ENCODE data around the gene ACCSL.

ACCSL gene

GRCh38 chr11:44080951-44081350 lies 33.2 kb downstream of the ACCSL start:
- H3K4me1 ChIP-seq (ENCODE audit: control insufficient read depth, insufficient read depth, low read length): no peaks in the 10 kb centered on the region
- H3K36me3 ChIP-seq (ENCODE audit: control insufficient read depth, insufficient read depth, low read length): no peaks in the 10 kb centered on the region
- no peaks in the 10 kb centered on the region for H3K9me3 ChIP-seq (ENCODE audit: control insufficient read depth, insufficient read depth, low read length)
- no peak overlapping the region for H3K4me3 ChIP-seq (ENCODE audit: low read depth, low read length)
- no peak overlapping the region for H3K27ac ChIP-seq (ENCODE audit: low read depth, low read length)
- H3K27me3 ChIP-seq (ENCODE audit: control insufficient read depth, insufficient read depth, low read length): no peaks in the 10 kb centered on the region
- H3K9ac ChIP-seq (ENCODE audit: low read depth, low read length): no peak overlapping the region

- Histone ChIP-seq H3K27me3 (ENCODE audit: control insufficient read depth, insufficient read depth, low read length) (no peaks in the 10 kb centered on the region), H3K27ac (ENCODE audit: low read depth, low read length) (no peak overlapping the region), H3K36me3 (ENCODE audit: control insufficient read depth, insufficient read depth, low read length) (no peaks in the 10 kb centered on the region), H3K4me3 (ENCODE audit: low read depth, low read length) (no peak overlapping the region), H3K9ac (ENCODE audit: low read depth, low read length) (no peak overlapping the region), H3K4me1 (ENCODE audit: control insufficient read depth, insufficient read depth, low read length) (no peaks in the 10 kb centered on the region), H3K9me3 (ENCODE audit: control insufficient read depth, insufficient read depth, low read length) (no peaks in the 10 kb centered on the region)
These were observed 34.9 kb downstream of the ACCSL start for GRCh38 chr11:44082645-44083044.

GRCh38 chr11:44083433-44083832 lies 35.7 kb downstream of the ACCSL start:
- H3K27ac ChIP-seq (ENCODE audit: low read depth, low read length): no peak overlapping the region
- no peak overlapping the region for H3K4me3 ChIP-seq (ENCODE audit: low read depth, low read length)
- H3K4me1 ChIP-seq (ENCODE audit: control insufficient read depth, insufficient read depth, low read length): no peaks in the 10 kb centered on the region
- no peaks in the 10 kb centered on the region for H3K9me3 ChIP-seq (ENCODE audit: control insufficient read depth, insufficient read depth, low read length)
- no peaks in the 10 kb centered on the region for H3K27me3 ChIP-seq (ENCODE audit: control insufficient read depth, insufficient read depth, low read length)
- H3K36me3 ChIP-seq (ENCODE audit: control insufficient read depth, insufficient read depth, low read length): no peaks in the 10 kb centered on the region
- no peak overlapping the region for H3K9ac ChIP-seq (ENCODE audit: low read depth, low read length)

- Histone ChIP-seq H3K36me3 (ENCODE audit: control insufficient read depth, insufficient read depth, low read length) (no peaks in the 10 kb centered on the region), H3K27me3 (ENCODE audit: control insufficient read depth, insufficient read depth, low read length) (no peaks in the 10 kb centered on the region), H3K4me1 (ENCODE audit: control insufficient read depth, insufficient read depth, low read length) (no peaks in the 10 kb centered on the region), H3K27ac (ENCODE audit: low read depth, low read length) (no peak overlapping the region), H3K9ac (ENCODE audit: low read depth, low read length) (no peak overlapping the region), H3K9me3 (ENCODE audit: control insufficient read depth, insufficient read depth, low read length) (no peaks in the 10 kb centered on the region), H3K4me3 (ENCODE audit: low read depth, low read length) (no peak overlapping the region)
These were observed 36.1 kb downstream of the ACCSL start for GRCh38 chr11:44083906-44084305.

GRCh38 chr11:44085330-44085729 lies 37.5 kb downstream of the ACCSL start:
- no peak overlapping the region for H3K4me3 ChIP-seq (ENCODE audit: low read depth, low read length)
- no peaks in the 10 kb centered on the region for H3K36me3 ChIP-seq (ENCODE audit: control insufficient read depth, insufficient read depth, low read length)

GRCh38 chr11:44088377-44088776 lies 40.6 kb downstream of the ACCSL start:
- Histone ChIP-seq H3K9me3 (ENCODE audit: control insufficient read depth, insufficient read depth, low read length) (no peaks in the 10 kb centered on the region), H3K27me3 (ENCODE audit: control insufficient read depth, insufficient read depth, low read length) (no peaks in the 10 kb centered on the region; the same call in 1 of the 2 replicates), H3K4me1 (ENCODE audit: control insufficient read depth, insufficient read depth, low read length) (no peaks in the 10 kb centered on the region), H3K9ac (ENCODE audit: low read depth, low read length) (no peak overlapping the region), H3K36me3 (ENCODE audit: control insufficient read depth, insufficient read depth, low read length) (no peaks in the 10 kb centered on the region), H3K27ac (ENCODE audit: low read depth, low read length) (no peak overlapping the region), H3K4me3 (ENCODE audit: low read depth, low read length) (no peak overlapping the region)

More at GRCh38 chr11:44085330-44085729, 37.5 kb downstream of the ACCSL start:
- no peaks in the 10 kb centered on the region for H3K4me1 ChIP-seq (ENCODE audit: control insufficient read depth, insufficient read depth, low read length)
- H3K27ac ChIP-seq (ENCODE audit: low read depth, low read length): no peak overlapping the region
- no peaks in the 10 kb centered on the region for H3K27me3 ChIP-seq (ENCODE audit: control insufficient read depth, insufficient read depth, low read length)
- H3K9ac ChIP-seq (ENCODE audit: low read depth, low read length): no peak overlapping the region
- no peaks in the 10 kb centered on the region for H3K9me3 ChIP-seq (ENCODE audit: control insufficient read depth, insufficient read depth, low read length)

- H3K9ac ChIP-seq (ENCODE audit: low read depth, low read length): no peak overlapping the region
- H3K27ac ChIP-seq (ENCODE audit: low read depth, low read length): no peak overlapping the region
- no peaks in the 10 kb centered on the region; the same call in 1 of the 2 replicates for H3K27me3 ChIP-seq (ENCODE audit: control insufficient read depth, insufficient read depth, low read length)
- no peaks in the 10 kb centered on the region for H3K36me3 ChIP-seq (ENCODE audit: control insufficient read depth, insufficient read depth, low read length)
- H3K4me3 ChIP-seq (ENCODE audit: low read depth, low read length): no peak overlapping the region
- no peaks in the 10 kb centered on the region for H3K9me3 ChIP-seq (ENCODE audit: control insufficient read depth, insufficient read depth, low read length)
- no peaks in the 10 kb centered on the region for H3K4me1 ChIP-seq (ENCODE audit: control insufficient read depth, insufficient read depth, low read length)
These were observed 41.1 kb downstream of the ACCSL start for GRCh38 chr11:44088871-44089270.

GRCh38 chr11:44090539-44090938 lies 42.8 kb downstream of the ACCSL start:
- Histone ChIP-seq H3K36me3 (ENCODE audit: control insufficient read depth, insufficient read depth, low read length) (no peaks in the 10 kb centered on the region), H3K9me3 (ENCODE audit: control insufficient read depth, insufficient read depth, low read length) (no peaks in the 10 kb centered on the region), H3K4me1 (ENCODE audit: control insufficient read depth, insufficient read depth, low read length) (no peaks in the 10 kb centered on the region), H3K9ac (ENCODE audit: low read depth, low read length) (no peak overlapping the region), H3K27me3 (ENCODE audit: control insufficient read depth, insufficient read depth, low read length) (no peaks in the 10 kb centered on the region; the same call in 1 of the 2 replicates), H3K4me3 (ENCODE audit: low read depth, low read length) (no peak overlapping the region), H3K27ac (ENCODE audit: low read depth, low read length) (no peak overlapping the region)

GRCh38 chr11:44094260-44094868 lies 46.6 kb downstream of the ACCSL start:
- Histone ChIP-seq H3K27me3 (ENCODE audit: control insufficient read depth, insufficient read depth, low read length) (no peaks in the 10 kb centered on the region; the same call in 1 of the 2 replicates), H3K9me3 (ENCODE audit: control insufficient read depth, insufficient read depth, low read length) (no peaks in the 10 kb centered on the region), H3K4me1 (ENCODE audit: control insufficient read depth, insufficient read depth, low read length) (peaks cover 5% of the 10 kb centered on the region; the same call in 1 of the 2 replicates), H3K27ac (ENCODE audit: low read depth, low read length) (no peak overlapping the region), H3K36me3 (ENCODE audit: control insufficient read depth, insufficient read depth, low read length) (no peaks in the 10 kb centered on the region), H3K4me3 (ENCODE audit: low read depth, low read length) (no peak overlapping the region), H3K9ac (ENCODE audit: low read depth, low read length) (no peak overlapping the region)

GRCh38 chr11:44095506-44096359 lies 48.0 kb downstream of the ACCSL start, which contains the start of gene EXT2:
Gene EXT2 (plus strand): TSS chr11:44095678. CDS start chr11:44107713, 12,035 bp downstream.
- Histone ChIP-seq H3K27me3 (ENCODE audit: control insufficient read depth, insufficient read depth, low read length) (no peaks in the 10 kb centered on the region; the same call in 1 of the 2 replicates), H3K4me1 (ENCODE audit: control insufficient read depth, insufficient read depth, low read length) (peaks cover 5% of the 10 kb centered on the region; the same call in 1 of the 2 replicates), H3K27ac (ENCODE audit: low read depth, low read length) (peak within 1 kb of the TSS; percentile 15), H3K9ac (ENCODE audit: low read depth, low read length) (peak within 1 kb of the TSS; percentile 18; the same call in 1 of the 2 replicates), H3K4me3 (ENCODE audit: low read depth, low read length) (peak within 1 kb of the TSS; percentile 82), H3K9me3 (ENCODE audit: control insufficient read depth, insufficient read depth, low read length) (no peaks in the 10 kb centered on the region), H3K36me3 (ENCODE audit: control insufficient read depth, insufficient read depth, low read length) (no peaks in the 10 kb centered on the region)
